ENCODE results near the gene VPS72.

DNA sequence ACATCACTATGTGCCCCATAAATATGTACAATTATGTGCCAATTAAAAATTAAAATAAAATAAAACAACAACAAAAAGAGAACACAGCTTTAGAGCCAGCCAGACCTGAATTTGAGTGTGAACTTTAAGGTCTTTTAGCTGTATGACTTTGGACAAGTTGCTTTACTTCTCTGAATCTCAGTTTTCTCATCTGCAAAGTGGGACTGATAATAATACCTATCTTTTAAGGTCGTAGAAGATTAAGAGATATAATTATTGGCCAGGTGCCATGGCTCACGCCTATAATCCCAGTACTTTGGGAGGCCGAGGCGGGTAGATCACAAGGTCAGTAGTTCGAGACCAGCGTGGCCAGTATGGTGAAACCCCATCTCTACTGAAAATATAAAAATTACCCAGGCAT, 3.3 kb upstream of the VPS72 start:
- TF ChIP-seq, protein P1, sequence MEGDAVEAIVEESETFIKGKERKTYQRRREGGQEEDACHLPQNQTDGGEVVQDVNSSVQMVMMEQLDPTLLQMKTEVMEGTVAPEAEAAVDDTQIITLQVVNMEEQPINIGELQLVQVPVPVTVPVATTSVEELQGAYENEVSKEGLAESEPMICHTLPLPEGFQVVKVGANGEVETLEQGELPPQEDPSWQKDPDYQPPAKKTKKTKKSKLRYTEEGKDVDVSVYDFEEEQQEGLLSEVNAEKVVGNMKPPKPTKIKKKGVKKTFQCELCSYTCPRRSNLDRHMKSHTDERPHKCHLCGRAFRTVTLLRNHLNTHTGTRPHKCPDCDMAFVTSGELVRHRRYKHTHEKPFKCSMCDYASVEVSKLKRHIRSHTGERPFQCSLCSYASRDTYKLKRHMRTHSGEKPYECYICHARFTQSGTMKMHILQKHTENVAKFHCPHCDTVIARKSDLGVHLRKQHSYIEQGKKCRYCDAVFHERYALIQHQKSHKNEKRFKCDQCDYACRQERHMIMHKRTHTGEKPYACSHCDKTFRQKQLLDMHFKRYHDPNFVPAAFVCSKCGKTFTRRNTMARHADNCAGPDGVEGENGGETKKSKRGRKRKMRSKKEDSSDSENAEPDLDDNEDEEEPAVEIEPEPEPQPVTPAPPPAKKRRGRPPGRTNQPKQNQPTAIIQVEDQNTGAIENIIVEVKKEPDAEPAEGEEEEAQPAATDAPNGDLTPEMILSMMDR (IDR thresholded peaks at IDR 0.05 in 2 of 3, conservative IDR thresholded peaks at IDR 0.05 in 1 of 3; ENCODE audit: borderline replicate concordance in 1 of 3, insufficient read depth in 1 of 3, low read depth in 2 of 3, low read length in 2 of 3) = no peak
- no peak for TF ChIP-seq TCF7L2 (IDR thresholded peaks at IDR 0.05; ENCODE audit: borderline replicate concordance, extremely low read depth, insufficient read depth, insufficient read length)
- TF ChIP-seq, protein P2, sequence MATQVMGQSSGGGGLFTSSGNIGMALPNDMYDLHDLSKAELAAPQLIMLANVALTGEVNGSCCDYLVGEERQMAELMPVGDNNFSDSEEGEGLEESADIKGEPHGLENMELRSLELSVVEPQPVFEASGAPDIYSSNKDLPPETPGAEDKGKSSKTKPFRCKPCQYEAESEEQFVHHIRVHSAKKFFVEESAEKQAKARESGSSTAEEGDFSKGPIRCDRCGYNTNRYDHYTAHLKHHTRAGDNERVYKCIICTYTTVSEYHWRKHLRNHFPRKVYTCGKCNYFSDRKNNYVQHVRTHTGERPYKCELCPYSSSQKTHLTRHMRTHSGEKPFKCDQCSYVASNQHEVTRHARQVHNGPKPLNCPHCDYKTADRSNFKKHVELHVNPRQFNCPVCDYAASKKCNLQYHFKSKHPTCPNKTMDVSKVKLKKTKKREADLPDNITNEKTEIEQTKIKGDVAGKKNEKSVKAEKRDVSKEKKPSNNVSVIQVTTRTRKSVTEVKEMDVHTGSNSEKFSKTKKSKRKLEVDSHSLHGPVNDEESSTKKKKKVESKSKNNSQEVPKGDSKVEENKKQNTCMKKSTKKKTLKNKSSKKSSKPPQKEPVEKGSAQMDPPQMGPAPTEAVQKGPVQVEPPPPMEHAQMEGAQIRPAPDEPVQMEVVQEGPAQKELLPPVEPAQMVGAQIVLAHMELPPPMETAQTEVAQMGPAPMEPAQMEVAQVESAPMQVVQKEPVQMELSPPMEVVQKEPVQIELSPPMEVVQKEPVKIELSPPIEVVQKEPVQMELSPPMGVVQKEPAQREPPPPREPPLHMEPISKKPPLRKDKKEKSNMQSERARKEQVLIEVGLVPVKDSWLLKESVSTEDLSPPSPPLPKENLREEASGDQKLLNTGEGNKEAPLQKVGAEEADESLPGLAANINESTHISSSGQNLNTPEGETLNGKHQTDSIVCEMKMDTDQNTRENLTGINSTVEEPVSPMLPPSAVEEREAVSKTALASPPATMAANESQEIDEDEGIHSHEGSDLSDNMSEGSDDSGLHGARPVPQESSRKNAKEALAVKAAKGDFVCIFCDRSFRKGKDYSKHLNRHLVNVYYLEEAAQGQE (IDR thresholded peaks at IDR 0.05; ENCODE audit: low read depth) = no peak
- no peak for TF ChIP-seq POLR2AphosphoS5 (IDR thresholded peaks at IDR 0.05; ENCODE audit: low read depth, low read length)
- no peak for TF ChIP-seq JUND (IDR thresholded peaks at IDR 0.05)
- no peak for TF ChIP-seq EZH2phosphoT487 (IDR thresholded peaks at IDR 0.05; ENCODE audit: borderline replicate concordance)
- TF ChIP-seq POLR2A (IDR thresholded peaks at IDR 0.05; ENCODE audit: borderline replicate concordance, extremely low read depth, insufficient read depth, insufficient read length) = no peak
- no peak for TF ChIP-seq SIN3A (IDR thresholded peaks at IDR 0.05; ENCODE audit: low read depth)
- TF ChIP-seq YY1 (IDR thresholded peaks at IDR 0.05; ENCODE audit: extremely low read depth, insufficient replicate concordance, low read depth, low read length) = no peak
- TF ChIP-seq ZNF274 (IDR thresholded peaks at IDR 0.05; ENCODE audit: low read depth, low read length) = no peak
- TF ChIP-seq, protein P3, sequence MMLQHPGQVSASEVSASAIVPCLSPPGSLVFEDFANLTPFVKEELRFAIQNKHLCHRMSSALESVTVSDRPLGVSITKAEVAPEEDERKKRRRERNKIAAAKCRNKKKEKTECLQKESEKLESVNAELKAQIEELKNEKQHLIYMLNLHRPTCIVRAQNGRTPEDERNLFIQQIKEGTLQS (IDR thresholded peaks at IDR 0.05) = no peak
- no peak for TF ChIP-seq EZH2 (IDR thresholded peaks at IDR 0.05)
- no peak for TF ChIP-seq SRF (IDR thresholded peaks at IDR 0.05; ENCODE audit: low read depth)

Data from HCT116 (cell line).